IPS DF 6.9 (cell line): Measurements from ENCODE around the gene HBA1.
"Not testable (repeated sequence)": the region's sequence is repeated elsewhere in the genome, so short reads cannot be mapped to it uniquely, and the experiment has no call there.

Experiments used
- DNase-seq: peaks from one replicate; pipeline ENCODE4 v3.0.0-alpha.2; 2013; ENCODE audit warnings: low read depth, low spot score
- H3K27ac ChIP-seq: one replicate; pipeline ENCODE4 v1.5.1; 2013; ENCODE audit warnings: low read length, control low read depth
- H3K27me3 ChIP-seq: 2 replicates; pipeline ENCODE4 v1.6.1; 2013; ENCODE audit warnings: mild to moderate bottlenecking, low read length; ENCODE audit not compliant: control insufficient read depth, insufficient read depth
- H3K36me3 ChIP-seq: 2 replicates; pipeline ENCODE4 v1.6.1; 2013; ENCODE audit warnings: low read length; ENCODE audit not compliant: control insufficient read depth, insufficient read depth
- H3K4me1 ChIP-seq: 2 replicates; pipeline ENCODE4 v1.6.1; 2013; ENCODE audit warnings: low read length; ENCODE audit not compliant: control insufficient read depth, insufficient read depth
- H3K4me3 ChIP-seq: 2 replicates; pipeline ENCODE4 v1.5.1; 2013; ENCODE audit warnings: mild to moderate bottlenecking, low read length
- H3K9me3 ChIP-seq: 2 replicates; pipeline ENCODE4 v1.6.1; 2013; ENCODE audit warnings: low read length, inconsistent platforms; ENCODE audit not compliant: control insufficient read depth, insufficient read depth
- WGBS: extraction: QIAGEN DNeasy Blood & Tissue Kit; methylation state at CpG from one replicate; pipeline ENCODE4 v1.1.7; 2013; ENCODE audit warnings: mixed read lengths, missing lambda C conversion rate; ENCODE audit not compliant: insufficient read length, insufficient coverage; 5-methylcytosine and 5-hydroxymethylcytosine counted together

HBA1 gene

GRCh38 chr16:176006-176405 is 474 bp upstream of the HBA1 start:
- H3K9me3 ChIP-seq, H3K36me3 ChIP-seq, H3K4me1 ChIP-seq, DNase-seq, H3K4me3 ChIP-seq, H3K27ac ChIP-seq: not testable (repeated sequence)
- no CpG with 5 or more reads among the region's 39 CpGs for WGBS
- peaks cover 55% of the 10 kb centered on the region for H3K27me3 ChIP-seq

GRCh38 chr16:177394-177822 is 928 bp downstream of the HBA1 start:
- Histone ChIP-seq H3K36me3 (peaks cover 3% of the 10 kb centered on the region; the same call in 1 of the 2 replicates), H3K4me1 (peaks cover 4% of the 10 kb centered on the region; the same call in 1 of the 2 replicates), H3K27me3 (peaks cover 48% of the 10 kb centered on the region), H3K4me3 (no peak overlapping the region), H3K27ac (no peak overlapping the region), H3K9me3 (no peaks in the 10 kb centered on the region)
- no peak for DNase-seq
- WGBS = no CpG with 5 or more reads among the region's 13 CpGs

DNA sequence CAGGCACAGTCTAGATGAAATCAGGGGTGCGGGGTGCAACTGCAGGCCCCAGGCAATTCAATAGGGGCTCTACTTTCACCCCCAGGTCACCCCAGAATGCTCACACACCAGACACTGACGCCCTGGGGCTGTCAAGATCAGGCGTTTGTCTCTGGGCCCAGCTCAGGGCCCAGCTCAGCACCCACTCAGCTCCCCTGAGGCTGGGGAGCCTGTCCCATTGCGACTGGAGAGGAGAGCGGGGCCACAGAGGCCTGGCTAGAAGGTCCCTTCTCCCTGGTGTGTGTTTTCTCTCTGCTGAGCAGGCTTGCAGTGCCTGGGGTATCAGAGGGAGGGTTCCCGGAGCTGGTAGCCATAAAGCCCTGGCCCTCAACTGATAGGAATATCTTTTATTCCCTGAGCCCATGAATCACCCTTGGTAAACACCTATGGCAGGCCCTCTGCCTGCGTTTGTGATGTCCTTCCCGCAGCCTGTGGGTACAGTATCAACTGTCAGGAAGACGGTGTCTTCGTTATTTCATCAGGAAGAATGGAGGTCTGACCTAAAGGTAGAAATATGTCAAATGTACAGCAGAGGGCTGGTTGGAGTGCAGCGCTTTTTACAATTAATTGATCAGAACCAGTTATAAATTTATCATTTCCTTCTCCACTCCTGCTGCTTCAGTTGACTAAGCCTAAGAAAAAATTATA is 1.6 kb downstream of the HBA1 start:
- no peak for DNase-seq
- no peak overlapping the region for H3K4me3 ChIP-seq
- H3K9me3 ChIP-seq = no peaks in the 10 kb centered on the region
- WGBS = no CpG with 5 or more reads among the region's 11 CpGs
- H3K27me3 ChIP-seq = peaks cover 48% of the 10 kb centered on the region
- H3K4me1 ChIP-seq = peaks cover 4% of the 10 kb centered on the region; the same call in 1 of the 2 replicates
- peaks cover 3% of the 10 kb centered on the region; the same call in 1 of the 2 replicates for H3K36me3 ChIP-seq
- no peak overlapping the region for H3K27ac ChIP-seq

DNA sequence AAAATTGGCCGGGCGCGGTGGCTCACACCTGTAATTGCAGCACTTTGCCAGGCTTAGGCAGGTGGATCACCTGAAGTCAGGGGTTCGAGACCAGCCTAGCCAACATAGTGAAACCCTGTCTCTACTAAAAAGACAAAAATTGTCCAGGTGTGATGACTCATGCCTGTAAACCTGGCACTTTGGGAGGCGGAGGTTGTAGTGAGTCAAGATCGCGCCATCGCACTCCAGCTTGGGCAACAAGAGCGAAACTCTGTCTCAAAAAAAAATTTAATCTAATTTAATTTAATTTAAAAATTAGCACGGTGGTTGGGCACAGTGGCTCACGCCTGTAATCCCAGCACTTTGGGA is 2.2 kb downstream of the HBA1 start:
- peaks cover 4% of the 10 kb centered on the region; the same call in 1 of the 2 replicates for H3K4me1 ChIP-seq
- H3K9me3 ChIP-seq = no peaks in the 10 kb centered on the region
- H3K27me3 ChIP-seq = peaks cover 46% of the 10 kb centered on the region
- H3K4me3 ChIP-seq = no peak overlapping the region
- no CpG with 5 or more reads among the region's 11 CpGs for WGBS
- no peak overlapping the region for H3K27ac ChIP-seq
- DNase-seq = no peak
- H3K36me3 ChIP-seq = peaks cover 3% of the 10 kb centered on the region; the same call in 1 of the 2 replicates

DNA sequence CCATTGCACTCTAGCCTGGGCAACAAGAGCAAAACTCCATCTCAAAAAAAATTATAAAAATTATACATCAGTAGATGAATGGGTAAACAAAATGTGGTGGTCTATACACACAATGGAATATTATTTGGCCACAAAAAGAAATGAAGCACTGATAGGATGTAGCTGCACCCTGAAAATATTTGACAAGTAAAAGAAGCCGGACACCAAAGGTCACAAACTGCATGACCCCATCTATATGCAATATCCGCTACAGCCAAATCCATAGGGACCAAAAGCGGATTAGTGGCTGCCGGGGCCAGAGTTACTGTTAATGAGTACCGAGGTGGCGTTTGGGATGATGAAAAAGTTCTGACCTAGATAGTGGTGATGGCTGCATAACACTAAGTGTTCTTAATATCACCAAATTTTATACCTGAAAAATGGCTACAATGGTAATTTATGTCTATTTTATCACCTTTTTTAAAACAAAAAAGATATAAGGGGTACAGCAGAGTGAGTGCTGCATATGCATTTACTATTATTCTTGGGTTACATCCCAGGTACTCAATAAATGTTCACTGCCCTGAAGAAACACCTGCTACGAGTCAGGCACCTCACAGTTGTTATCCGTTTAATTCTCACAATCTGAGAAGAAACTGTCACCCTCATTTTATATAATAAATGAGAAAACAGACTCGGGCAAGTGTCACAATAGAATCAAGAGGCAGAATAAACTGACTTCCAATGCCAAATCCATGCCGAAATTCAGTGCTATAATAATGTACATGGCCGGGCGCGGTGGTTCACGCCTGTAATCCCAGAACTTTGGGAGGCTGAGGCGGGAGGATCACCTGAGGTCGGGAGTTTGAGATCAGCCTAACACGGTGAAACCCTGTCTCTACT is 3.0 kb downstream of the HBA1 start:
- Histone ChIP-seq H3K27ac (no peak overlapping the region), H3K4me1 (peaks cover 3% of the 10 kb centered on the region; the same call in 1 of the 2 replicates), H3K27me3 (peaks cover 43% of the 10 kb centered on the region), H3K4me3 (no peak overlapping the region), H3K36me3 (no peaks in the 10 kb centered on the region; the same call in 1 of the 2 replicates), H3K9me3 (no peaks in the 10 kb centered on the region)
- no peak for DNase-seq
- no CpG with 5 or more reads among the region's 17 CpGs for WGBS

DNA sequence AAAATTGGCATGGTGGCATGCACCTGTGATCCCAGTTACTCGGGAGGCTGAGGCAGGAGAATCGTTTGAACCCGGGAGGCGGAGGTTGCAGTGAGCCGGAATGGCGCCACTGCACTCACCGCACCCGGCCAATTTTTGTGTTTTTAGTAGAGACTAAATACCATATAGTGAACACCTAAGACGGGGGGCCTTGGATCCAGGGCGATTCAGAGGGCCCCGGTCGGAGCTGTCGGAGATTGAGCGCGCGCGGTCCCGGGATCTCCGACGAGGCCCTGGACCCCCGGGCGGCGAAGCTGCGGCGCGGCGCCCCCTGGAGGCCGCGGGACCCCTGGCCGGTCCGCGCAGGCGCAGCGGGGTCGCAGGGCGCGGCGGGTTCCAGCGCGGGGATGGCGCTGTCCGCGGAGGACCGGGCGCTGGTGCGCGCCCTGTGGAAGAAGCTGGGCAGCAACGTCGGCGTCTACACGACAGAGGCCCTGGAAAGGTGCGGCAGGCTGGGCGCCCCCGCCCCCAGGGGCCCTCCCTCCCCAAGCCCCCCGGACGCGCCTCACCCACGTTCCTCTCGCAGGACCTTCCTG is 3.7 kb downstream of the HBA1 start, which contains the start of gene HBQ1:
Gene HBQ1 (plus strand): TSS at position 359 of the 575 bp plus-strand sequence. CDS start 28 bp downstream, at position 387.
- H3K27ac ChIP-seq = no peak within 1 kb of the TSS
- peaks cover 3% of the 10 kb centered on the region; the same call in 1 of the 2 replicates for H3K4me1 ChIP-seq
- no peaks in the 10 kb centered on the region for H3K9me3 ChIP-seq
- H3K36me3 ChIP-seq = no peaks in the 10 kb centered on the region; the same call in 1 of the 2 replicates
- H3K27me3 ChIP-seq = peaks cover 36% of the 10 kb centered on the region
- no CpG with 5 or more reads among the region's 59 CpGs for WGBS
- H3K4me3 ChIP-seq = peak within 1 kb of the TSS; percentile 12; the same call in 1 of the 2 replicates
- no peak for DNase-seq

- Histone ChIP-seq H3K4me1 (peaks cover 3% of the 10 kb centered on the region; the same call in 1 of the 2 replicates), H3K9me3 (no peaks in the 10 kb centered on the region), H3K27ac (no peak overlapping the region), H3K27me3 (peaks cover 30% of the 10 kb centered on the region), H3K4me3 (peak overlapping the region; percentile 12; the same call in 1 of the 2 replicates), H3K36me3 (no peaks in the 10 kb centered on the region; the same call in 1 of the 2 replicates)
- WGBS = no CpG with 5 or more reads among the region's 89 CpGs
- peak; percentile 71 for DNase-seq
These were observed 4.4 kb downstream of the HBA1 start for GRCh38 chr16:180681-181564.

- Histone ChIP-seq H3K36me3 (no peaks in the 10 kb centered on the region; the same call in 1 of the 2 replicates), H3K4me1 (peaks cover 3% of the 10 kb centered on the region; the same call in 1 of the 2 replicates), H3K4me3 (no peak overlapping the region), H3K27ac (no peak overlapping the region), H3K9me3 (no peaks in the 10 kb centered on the region), H3K27me3 (peaks cover 28% of the 10 kb centered on the region)
- DNase-seq = no peak
- WGBS = no CpG with 5 or more reads among the region's 22 CpGs
These were observed 5.1 kb downstream of the HBA1 start for GRCh38 chr16:181565-182021.

DNA sequence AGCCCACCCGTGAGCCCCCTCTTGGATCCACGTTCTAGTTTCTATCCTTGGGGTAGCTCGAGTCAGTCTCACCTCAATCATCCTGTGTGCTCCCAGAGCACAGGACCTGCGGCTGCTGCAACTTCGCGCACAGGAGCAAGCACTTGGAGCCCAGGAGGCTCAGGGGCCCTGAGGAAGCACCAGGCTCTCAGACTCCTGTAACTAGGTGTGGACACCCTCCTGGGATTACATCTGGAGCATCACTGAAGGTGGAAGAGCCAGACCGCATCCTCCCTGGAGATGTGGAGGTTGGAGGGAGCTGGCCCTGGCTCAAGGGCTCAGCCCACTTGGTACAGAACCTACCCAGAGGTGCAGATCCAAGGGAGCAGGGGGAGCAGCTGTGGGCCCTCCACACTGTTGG is 6.5 kb downstream of the HBA1 start:
- no CpG with 5 or more reads among the region's 7 CpGs for WGBS
- Histone ChIP-seq H3K4me1 (peaks cover 3% of the 10 kb centered on the region; the same call in 1 of the 2 replicates), H3K4me3 (no peak overlapping the region), H3K27ac (no peak overlapping the region), H3K27me3 (peaks cover 17% of the 10 kb centered on the region), H3K9me3 (no peaks in the 10 kb centered on the region), H3K36me3 (peaks cover 4% of the 10 kb centered on the region)
- DNase-seq = no peak
